ENCODE measurements around the gene SH3PXD2A. TPM values are rescaled to one million over a fixed set of nuclear protein-coding genes. Genes with fewer than 3 reads are reported as not detected.
"Not testable (repeated sequence)": the region's sequence is repeated elsewhere in the genome, so short reads cannot be mapped to it uniquely, and the experiment has no call there.

Gene SH3PXD2A
- total and polyA plus RNA-seq, 10 of the 15 experiments (the other 5 are each of a cell fraction or from before 2014, with no cell fraction given) = 0.63 to 14.0 (median 4.4) TPM

GRCh38 chr10:103814105-103814504, 41.3 kb downstream of the SH3PXD2A start:
- no peak for TF ChIP-seq ZNF384 (IDR thresholded peaks at IDR 0.05; ENCODE audit: borderline replicate concordance, low read depth, low read length)
- TF ChIP-seq NR2F1 (conservative IDR thresholded peaks at IDR 0.05) = no peak
- no peak for TF ChIP-seq FOXM1 (IDR thresholded peaks at IDR 0.05; ENCODE audit: low read depth, low read length)
- no peak for TF ChIP-seq CTCF (IDR thresholded peaks at IDR 0.05 in 2 of 3, conservative IDR thresholded peaks at IDR 0.05 in 1 of 3; ENCODE audit: control insufficient read depth in 2 of 3, extremely low read depth in 1 of 3, insufficient read depth in 1 of 3, low read depth in 3 of 3, low read length in 3 of 3)
- TF ChIP-seq TBL1XR1 (IDR thresholded peaks at IDR 0.05; ENCODE audit: low read depth, low read length) = no peak
- no peak for TF ChIP-seq NFYA (IDR thresholded peaks at IDR 0.05; ENCODE audit: borderline replicate concordance, low read depth, low read length)
- TF ChIP-seq SUZ12 (IDR thresholded peaks at IDR 0.05; ENCODE audit: unreplicated experiment) = no peak
- TF ChIP-seq SRF (IDR thresholded peaks at IDR 0.05; ENCODE audit: low read depth in 2 of 2, low read length in 2 of 2) = no peak
- Histone ChIP-seq H3K4me3 (no peak overlapping the region), H3K9me3 (replicated peaks; ENCODE audit: control insufficient read depth, insufficient read depth, low read length) (no peaks in the 10 kb centered on the region), H3K4me2 (ENCODE audit: control insufficient read depth, insufficient read depth) (no peak overlapping the region), H2AFZ (ENCODE audit: control insufficient read depth, low read depth, low read length) (no peak overlapping the region), H3K27ac (ENCODE audit: control insufficient read depth, insufficient read depth) (no peak overlapping the region), H3K27me3 (replicated peaks in 1 of 2; ENCODE audit: control insufficient read depth in 2 of 2, insufficient read depth in 2 of 2, low read length in 1 of 2) (no peaks in the 10 kb centered on the region), H3K4me1 (ENCODE audit: control insufficient read depth, insufficient read depth, low read length) (peaks cover 4% of the 10 kb centered on the region; the same call in 1 of the 2 replicates), H3K9ac (ENCODE audit: control insufficient read depth, insufficient read depth, low read length) (no peak overlapping the region), H4K20me1 (ENCODE audit: control insufficient read depth, insufficient read depth) (no peaks in the 10 kb centered on the region), H3K79me2 (ENCODE audit: control insufficient read depth, insufficient read depth, low read length) (no peaks in the 10 kb centered on the region), H3K36me3 (ENCODE audit: control insufficient read depth in 2 of 2, insufficient read depth in 2 of 2, low read length in 1 of 2) (no peaks in the 10 kb centered on the region)
- ChIA-PET POLR2A (interaction anchor here (0.7 to 1.0 kb wide), 2 partner anchors 13 to 59 kb away, joined by 3 read pairs; no protein-coding TSS in a partner anchor), SMC1A (ENCODE audit: uncharacterized antibody, unreplicated experiment) (interaction anchor here (0.6 to 1.6 kb wide), 4 partner anchors 41 to 101 kb away, joined by 3 to 5 read pairs (median 4); no protein-coding TSS in a partner anchor), CTCF (interaction anchor here (0.5 to 1.8 kb wide), 7 partner anchors 11 to 434 kb away, joined by 3 to 6 read pairs (median 3); no protein-coding TSS in a partner anchor), RAD21 (ENCODE audit: unreplicated experiment) (interaction anchor here (0.9 to 2.1 kb wide), 5 partner anchors 13 to 102 kb away, joined by 3 to 6 read pairs (median 4); no protein-coding TSS in a partner anchor)
- in situ Hi-C loops (cut with MboI) = no loop called here
- ATAC-seq (no peak), DNase-seq (ENCODE audit: low read depth, low spot score) (no peak), FAIRE-seq (no peak)
- no TSS peak for BruUV-seq (replicated peaks)
- intact Hi-C loops (cut with micrococcal nuclease; ENCODE audit: unreplicated experiment) = no loop called here
- WGBS (ENCODE audit: insufficient coverage, insufficient replicate concordance, low lambda C conversion rate, missing lambda C conversion rate) = 58% methylated on average over 7 of the region's 7 CpGs

- H2AFZ ChIP-seq (ENCODE audit: control insufficient read depth, low read depth, low read length); H3K79me2 ChIP-seq (ENCODE audit: control insufficient read depth, insufficient read depth, low read length); H3K4me1 ChIP-seq (ENCODE audit: control insufficient read depth, insufficient read depth, low read length); BruUV-seq (replicated peaks); H3K9ac ChIP-seq (ENCODE audit: control insufficient read depth, insufficient read depth, low read length); intact Hi-C loops (cut with micrococcal nuclease; ENCODE audit: unreplicated experiment); H3K27me3 ChIP-seq (replicated peaks in 1 of 2; ENCODE audit: control insufficient read depth in 2 of 2, insufficient read depth in 2 of 2, low read length in 1 of 2); H3K36me3 ChIP-seq (ENCODE audit: control insufficient read depth in 2 of 2, insufficient read depth in 2 of 2, low read length in 1 of 2); H3K4me3 ChIP-seq; FAIRE-seq; ATAC-seq; DNase-seq (ENCODE audit: low read depth, low spot score); H3K9me3 ChIP-seq (replicated peaks; ENCODE audit: control insufficient read depth, insufficient read depth, low read length); H3K27ac ChIP-seq (ENCODE audit: control insufficient read depth, insufficient read depth); H4K20me1 ChIP-seq (ENCODE audit: control insufficient read depth, insufficient read depth); H3K4me2 ChIP-seq (ENCODE audit: control insufficient read depth, insufficient read depth); in situ Hi-C loops (cut with MboI): not testable (repeated sequence)
- ChIA-PET RAD21 (ENCODE audit: unreplicated experiment) (interaction anchor here (0.6 to 2.1 kb wide), 6 partner anchors 12 to 101 kb away, joined by 3 to 6 read pairs (median 4); no protein-coding TSS in a partner anchor), CTCF (interaction anchor here (0.5 to 1.8 kb wide), 3 partner anchors 11 to 435 kb away, joined by 3 to 6 read pairs (median 5); no protein-coding TSS in a partner anchor), POLR2A (interaction anchor here (0.6 to 1.0 kb wide), 5 partner anchors 8 to 59 kb away, joined by 3 to 5 read pairs (median 4); no protein-coding TSS in a partner anchor), SMC1A (ENCODE audit: uncharacterized antibody, unreplicated experiment) (interaction anchor here (0.9 kb wide), 1 partner anchor 43 kb away, joined by 3 read pairs; no protein-coding TSS in a partner anchor)
- WGBS (ENCODE audit: insufficient coverage, insufficient replicate concordance, low lambda C conversion rate, missing lambda C conversion rate) = 67% methylated on average over 4 of the region's 4 CpGs
Observed at GRCh38 chr10:103813312-103813711, 42.1 kb downstream of the SH3PXD2A start.

Data from GM12878 (cell line).